ENCODE data around the gene GSTK1.

GRCh38 chr7:143247372-143247771, 15.9 kb upstream of the GSTK1 start:
- no peak for TF ChIP-seq KLF5 (IDR thresholded peaks at IDR 0.05; ENCODE audit: partially characterized antibody)
- no peak for TF ChIP-seq CHD1 (IDR thresholded peaks at IDR 0.05; ENCODE audit: low read depth, low read length)
- TF ChIP-seq CTCF (IDR thresholded peaks at IDR 0.05 in 2 of 3, conservative IDR thresholded peaks at IDR 0.05 in 1 of 3; ENCODE audit: control insufficient read depth in 2 of 3, extremely low read depth in 1 of 3, insufficient read depth in 1 of 3, low read depth in 3 of 3, low read length in 3 of 3): no peak
- TF ChIP-seq HDGF (IDR thresholded peaks at IDR 0.05): no peak
- no peak for TF ChIP-seq FOXM1 (IDR thresholded peaks at IDR 0.05; ENCODE audit: low read depth, low read length)
- TF ChIP-seq ATF3 (IDR thresholded peaks at IDR 0.05; ENCODE audit: borderline replicate concordance, extremely low read depth, low read depth, low read length): no peak
- TF ChIP-seq EGR1 (IDR thresholded peaks at IDR 0.05; ENCODE audit: borderline replicate concordance in 1 of 2, low read depth in 2 of 2, low read length in 2 of 2): no peak
- no peak for TF ChIP-seq BHLHE40 (IDR thresholded peaks at IDR 0.05; ENCODE audit: borderline replicate concordance in 1 of 2, low read depth in 2 of 2, low read length in 1 of 2)
- TF ChIP-seq CHD2 (IDR thresholded peaks at IDR 0.05; ENCODE audit: borderline replicate concordance, low read depth, low read length): no peak
